KMS-11 (cell line): Measurements from ENCODE around the gene VPS37B.
A peak's percentile ranks its signal among the peaks of the same experiment; 100 is the strongest.

ENCODE experiments used
- H2AFZ ChIP-seq: fragments of 200-600 bp; sonication (generic); 2 replicates; pipeline ENCODE4 v1.6.1; 2016; ENCODE audit warnings: antibody characterized with exemption, mixed run types, low read depth
- H3K27ac ChIP-seq: fragments of 200-600 bp; sonication (generic); 2 replicates; pipeline ENCODE4 v1.6.1; 2016; ENCODE audit warnings: mild to moderate bottlenecking, mixed run types
- H3K27me3 ChIP-seq: fragments of 200-600 bp; sonication (generic); 2 replicates; pipeline ENCODE4 v1.6.1; 2017; ENCODE audit warnings: mild to moderate bottlenecking, low read depth, mixed run types, moderate library complexity; ENCODE audit not compliant: insufficient read depth
- H3K36me3 ChIP-seq: fragments of 200-600 bp; sonication (generic); 2 replicates; pipeline ENCODE4 v1.6.1; 2017; ENCODE audit warnings: mild to moderate bottlenecking, mixed run types; ENCODE audit not compliant: insufficient read depth
- H3K4me1 ChIP-seq: fragments of 200-600 bp; sonication (generic); 2 replicates; pipeline ENCODE4 v1.6.1; 2016; ENCODE audit warnings: mild to moderate bottlenecking, low read depth, mixed run types; ENCODE audit not compliant: poor library complexity, severe bottlenecking
- H3K4me2 ChIP-seq: fragments of 200-600 bp; sonication (generic); 2 replicates; pipeline ENCODE4 v1.7.0; 2016; ENCODE audit warnings: mild to moderate bottlenecking, mixed run types
- H3K4me3 ChIP-seq: fragments of 200-600 bp; sonication (generic); IDR thresholded peaks from 2 replicates; pipeline ENCODE4 v1.6.1; 2017; ENCODE audit warnings: low read depth, low read length, mixed read lengths; ENCODE audit not compliant: insufficient read depth
- H3K79me2 ChIP-seq: fragments of 200-600 bp; sonication (generic); 2 replicates; pipeline ENCODE4 v1.6.1; 2016; ENCODE audit warnings: low read depth, mixed run types; ENCODE audit not compliant: insufficient read depth
- H3K9ac ChIP-seq: fragments of 200-600 bp; sonication (generic); 2 replicates; pipeline ENCODE4 v1.6.1; 2016; ENCODE audit warnings: mild to moderate bottlenecking, mixed run types
- H4K20me1 ChIP-seq: fragments of 200-600 bp; sonication (generic); 2 replicates; pipeline ENCODE4 v1.6.1; 2016; ENCODE audit warnings: mild to moderate bottlenecking, mixed run types; ENCODE audit not compliant: insufficient read depth
- CTCF ChIP-seq: fragments of 200-600 bp; sonication (generic); conservative IDR thresholded peaks from 2 replicates; pipeline ENCODE4 v1.6.1; 2017; ENCODE audit warnings: low read depth, mild to moderate bottlenecking, antibody characterized with exemption, low read length, moderate library complexity, mixed read lengths

The VPS37B gene

GRCh38 chr12:122871851-122872780 is 23.8 kb downstream of the VPS37B start:
- TF ChIP-seq CTCF: no peak
- H4K20me1 ChIP-seq: no peaks in the 10 kb centered on the region
- H3K4me1 ChIP-seq: peaks cover 53% of the 10 kb centered on the region
- no peak overlapping the region for H3K9ac ChIP-seq
- H3K4me3 ChIP-seq: no peak overlapping the region
- peak overlapping the region; percentile 21; the same call in 1 of the 2 replicates for H3K4me2 ChIP-seq
- H3K36me3 ChIP-seq: no peaks in the 10 kb centered on the region
- no peak overlapping the region for H2AFZ ChIP-seq
- H3K79me2 ChIP-seq: peaks cover 52% of the 10 kb centered on the region
- no peaks in the 10 kb centered on the region for H3K27me3 ChIP-seq
- H3K27ac ChIP-seq: no peak overlapping the region; the same call in 1 of the 2 replicates

- peaks cover 43% of the 10 kb centered on the region for H3K79me2 ChIP-seq
- no peak overlapping the region for H3K4me3 ChIP-seq
- H3K4me2 ChIP-seq: no peak overlapping the region
- no peak overlapping the region for H2AFZ ChIP-seq
- no peaks in the 10 kb centered on the region for H4K20me1 ChIP-seq
- H3K36me3 ChIP-seq: no peaks in the 10 kb centered on the region
- no peaks in the 10 kb centered on the region for H3K27me3 ChIP-seq
- H3K9ac ChIP-seq: no peak overlapping the region
- no peak for TF ChIP-seq CTCF
- H3K27ac ChIP-seq: no peak overlapping the region
- H3K4me1 ChIP-seq: peaks cover 43% of the 10 kb centered on the region
Measured at GRCh38 chr12:122870867-122871664, 24.9 kb downstream of the VPS37B start.

- TF ChIP-seq CTCF: no peak
- H3K36me3 ChIP-seq: no peaks in the 10 kb centered on the region
- H3K27me3 ChIP-seq: no peaks in the 10 kb centered on the region
- no peaks in the 10 kb centered on the region for H4K20me1 ChIP-seq
- peaks cover 36% of the 10 kb centered on the region for H3K4me1 ChIP-seq
- H3K79me2 ChIP-seq: peaks cover 43% of the 10 kb centered on the region
- no peak overlapping the region for H3K4me3 ChIP-seq
- H3K27ac ChIP-seq: no peak overlapping the region
- no peak overlapping the region for H2AFZ ChIP-seq
- H3K9ac ChIP-seq: no peak overlapping the region
- no peak overlapping the region for H3K4me2 ChIP-seq
Measured at GRCh38 chr12:122870163-122870842, 25.6 kb downstream of the VPS37B start.

GRCh38 chr12:122869207-122869973 is 26.5 kb downstream of the VPS37B start:
- no peaks in the 10 kb centered on the region for H3K36me3 ChIP-seq
- H3K4me2 ChIP-seq: no peak overlapping the region
- H3K9ac ChIP-seq: no peak overlapping the region
- peaks cover 35% of the 10 kb centered on the region for H3K79me2 ChIP-seq
- no peak overlapping the region for H3K27ac ChIP-seq
- H3K4me3 ChIP-seq: no peak overlapping the region
- no peaks in the 10 kb centered on the region for H4K20me1 ChIP-seq
- H3K4me1 ChIP-seq: peaks cover 27% of the 10 kb centered on the region
- H2AFZ ChIP-seq: no peak overlapping the region
- H3K27me3 ChIP-seq: no peaks in the 10 kb centered on the region
- no peak for TF ChIP-seq CTCF
